Stimulated activated CD4-positive, alpha-beta T cell treated with anti-CD3 and anti-CD28 coated beads, TNF-alpha, amount 100 ng/mL, for 4 hours (primary cell): ENCODE measurements around the gene MYCBP2.
"Not testable (repeated sequence)": the region's sequence is repeated elsewhere in the genome, so short reads cannot be mapped to it uniquely, and the experiment has no call there.

Experiments used
- DNase-seq, 3 experiments: peaks; one replicate each; pipeline ENCODE4 v3.0.0-alpha.2; 2020; ENCODE audit warnings: low read depth in 3 of 3

Gene MYCBP2

GRCh38 chr13:77338961-77339401, 12.1 kb upstream of the MYCBP2 start:
- no peak for DNase-seq

GRCh38 chr13:77338329-77338728, 11.4 kb upstream of the MYCBP2 start:
- no peak for DNase-seq

GRCh38 chr13:77337159-77337558, 10.3 kb upstream of the MYCBP2 start:
- no peak for DNase-seq

- DNase-seq, result no peak
These were observed 8.6 kb upstream of the MYCBP2 start for GRCh38 chr13:77335543-77335942.

GRCh38 chr13:77333594-77333993, 6.7 kb upstream of the MYCBP2 start:
- DNase-seq, result no peak

GRCh38 chr13:77331421-77331820, 4.5 kb upstream of the MYCBP2 start:
- no peak for DNase-seq

GRCh38 chr13:77329911-77330584, 3.2 kb upstream of the MYCBP2 start:
- DNase-seq, result no peak

GRCh38 chr13:77329133-77329910, 2.4 kb upstream of the MYCBP2 start:
- DNase-seq, result peak; percentile 55 to 74 (median 64)

GRCh38 chr13:77328819-77329132, 1.9 kb upstream of the MYCBP2 start:
- no peak for DNase-seq

GRCh38 chr13:77325371-77325980, 1.4 kb downstream of the MYCBP2 start:
- no peak for DNase-seq

GRCh38 chr13:77323858-77324257, 3.0 kb downstream of the MYCBP2 start:
- DNase-seq, result no peak

- DNase-seq, result no peak
These were observed 7.4 kb downstream of the MYCBP2 start for GRCh38 chr13:77319536-77319935.

- no peak for DNase-seq
These were observed 8.2 kb downstream of the MYCBP2 start for GRCh38 chr13:77318741-77319140.

GRCh38 chr13:77316430-77316829, 10.5 kb downstream of the MYCBP2 start:
- DNase-seq, result no peak

GRCh38 chr13:77315509-77315908, 11.4 kb downstream of the MYCBP2 start:
- not testable (repeated sequence) for DNase-seq

- DNase-seq, result no peak
These were observed 13.0 kb downstream of the MYCBP2 start for GRCh38 chr13:77313923-77314322.

- no peak for DNase-seq
These were observed 14.6 kb downstream of the MYCBP2 start for GRCh38 chr13:77312311-77312710.

- DNase-seq, result no peak
These were observed 16.2 kb downstream of the MYCBP2 start for GRCh38 chr13:77310579-77311279.

GRCh38 chr13:77310161-77310560, 16.7 kb downstream of the MYCBP2 start:
- DNase-seq, result no peak

GRCh38 chr13:77309254-77309653, 17.6 kb downstream of the MYCBP2 start:
- DNase-seq, result no peak

GRCh38 chr13:77306458-77306857, 20.4 kb downstream of the MYCBP2 start:
- DNase-seq, result no peak

- no peak for DNase-seq
These were observed 21.6 kb downstream of the MYCBP2 start for GRCh38 chr13:77305266-77305665.
